HG03558 (cell line): ENCODE measurements around the gene LNX1.

Experiments
- ATAC-seq: cut with Tn5 transposase; IDR thresholded peaks from one replicate; pipeline ENCODE4 v1.9.1; 2021; ENCODE audit warnings: moderate number of reproducible peaks; ENCODE audit not compliant: unreplicated experiment; ENCODE audit errors: extremely low read depth

Gene LNX1

DNA sequence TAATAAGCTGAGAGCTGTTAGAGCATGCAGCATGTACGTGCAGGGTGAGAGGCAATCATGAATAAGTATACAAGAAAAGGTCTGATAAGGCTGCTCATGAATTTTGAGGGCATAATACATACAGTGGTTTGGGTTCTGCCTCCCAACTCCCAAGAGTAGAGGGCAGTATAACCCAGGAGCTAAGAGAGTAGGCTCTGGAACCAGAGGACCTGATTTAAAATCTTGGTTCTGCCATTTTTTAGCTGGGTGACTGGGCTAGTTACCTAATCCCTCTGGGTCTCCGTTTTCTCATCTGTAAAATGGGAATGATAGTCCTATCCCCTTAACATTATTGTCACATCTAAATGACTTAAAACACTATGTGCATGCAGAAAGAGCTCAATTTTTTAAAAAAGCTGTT, 85.3 kb downstream of the LNX1 start:
- ATAC-seq: no peak

GRCh38 chr4:53502094-53502493, 89.2 kb downstream of the LNX1 start:
- ATAC-seq: no peak

GRCh38 chr4:53501561-53501960, 89.7 kb downstream of the LNX1 start:
- no peak for ATAC-seq

GRCh38 chr4:53500546-53500945, 90.7 kb downstream of the LNX1 start:
- ATAC-seq: no peak

DNA sequence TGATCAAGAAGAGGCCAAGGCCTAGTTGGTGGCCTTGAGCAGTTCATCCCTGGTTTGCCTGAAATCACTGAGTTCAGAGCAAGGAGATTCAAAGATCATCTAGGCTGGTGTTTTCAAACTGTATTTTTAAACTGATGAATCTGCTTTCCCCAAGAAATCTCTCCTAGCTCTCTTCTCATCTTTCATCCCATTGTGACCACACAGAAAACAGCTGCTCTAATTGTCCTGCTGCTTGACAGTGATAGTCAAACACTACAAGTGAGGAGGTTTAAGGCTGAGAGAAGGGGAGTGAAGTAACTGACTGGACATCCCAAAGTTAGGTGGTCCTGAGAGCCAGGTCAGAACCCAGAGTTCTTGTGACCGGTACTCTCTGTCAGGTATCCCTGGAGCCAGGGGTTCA, 91.5 kb downstream of the LNX1 start:
- no peak for ATAC-seq

- ATAC-seq: no peak
Measured at GRCh38 chr4:53498706-53499105, 92.6 kb downstream of the LNX1 start.

GRCh38 chr4:53497487-53498244, 93.6 kb downstream of the LNX1 start:
- no peak for ATAC-seq

GRCh38 chr4:53494851-53495250, 96.4 kb downstream of the LNX1 start:
- no peak for ATAC-seq

DNA sequence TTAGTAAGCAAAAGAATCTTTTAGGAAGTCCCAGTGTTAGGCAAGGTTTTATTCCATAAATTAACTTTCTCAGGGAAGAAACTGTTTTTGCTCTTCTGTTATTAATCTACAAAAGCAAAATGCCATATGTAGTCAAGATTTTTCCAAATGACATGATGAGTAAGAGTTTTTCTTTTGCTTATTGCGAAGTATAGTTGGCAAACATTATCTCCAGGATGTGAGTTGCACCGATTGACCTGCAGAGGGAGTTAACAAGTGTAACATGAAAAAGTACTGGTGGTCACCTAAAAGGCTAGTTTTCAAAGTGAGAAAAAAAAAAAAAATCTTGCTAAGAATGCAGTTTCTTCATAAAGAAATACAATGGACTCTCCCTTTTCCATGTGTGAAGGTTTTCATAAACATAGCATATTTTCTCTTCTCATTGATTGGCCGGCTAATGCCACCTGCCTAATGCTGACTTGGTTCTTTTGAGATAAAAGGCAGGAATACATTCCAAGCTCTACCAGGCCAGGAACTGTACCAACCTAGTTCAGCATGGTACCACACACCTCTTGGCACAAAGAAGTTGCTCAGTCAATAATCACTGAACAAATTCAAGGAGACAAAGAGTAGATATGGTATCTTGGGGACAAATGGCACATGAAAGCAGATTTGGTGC, 100.2 kb downstream of the LNX1 start:
- no peak for ATAC-seq

GRCh38 chr4:53490161-53490956, 100.9 kb downstream of the LNX1 start:
- no peak for ATAC-seq

DNA sequence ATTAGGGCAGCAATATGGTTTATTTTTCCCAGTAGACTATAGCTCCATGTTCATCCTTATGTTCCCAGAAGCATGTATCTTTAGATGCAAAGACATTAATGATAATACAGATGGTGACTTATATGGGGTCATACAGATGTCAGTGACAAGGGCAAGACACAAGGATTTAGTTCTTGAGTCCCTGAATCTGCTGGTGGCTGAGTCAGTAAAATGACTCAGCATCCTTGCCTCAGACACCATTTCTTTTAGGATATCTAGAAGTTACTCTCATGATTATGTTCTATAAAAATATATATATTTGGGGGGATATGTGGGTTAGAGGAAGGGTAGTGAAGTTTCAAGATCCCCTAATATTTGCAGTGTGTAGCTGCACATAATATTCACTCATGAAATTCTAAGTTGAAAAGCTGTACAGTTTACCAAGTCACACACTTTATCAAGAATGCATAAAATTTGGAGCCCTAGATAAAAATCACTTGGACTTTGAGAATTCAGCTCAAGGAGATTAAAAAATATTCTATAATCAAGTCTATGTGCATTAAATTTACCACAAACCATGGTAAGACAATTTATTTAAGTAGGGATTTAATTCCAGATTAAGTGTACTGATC, 101.9 kb downstream of the LNX1 start:
- no peak for ATAC-seq

- ATAC-seq: no peak
Measured at GRCh38 chr4:53487766-53488165, 103.5 kb downstream of the LNX1 start.

DNA sequence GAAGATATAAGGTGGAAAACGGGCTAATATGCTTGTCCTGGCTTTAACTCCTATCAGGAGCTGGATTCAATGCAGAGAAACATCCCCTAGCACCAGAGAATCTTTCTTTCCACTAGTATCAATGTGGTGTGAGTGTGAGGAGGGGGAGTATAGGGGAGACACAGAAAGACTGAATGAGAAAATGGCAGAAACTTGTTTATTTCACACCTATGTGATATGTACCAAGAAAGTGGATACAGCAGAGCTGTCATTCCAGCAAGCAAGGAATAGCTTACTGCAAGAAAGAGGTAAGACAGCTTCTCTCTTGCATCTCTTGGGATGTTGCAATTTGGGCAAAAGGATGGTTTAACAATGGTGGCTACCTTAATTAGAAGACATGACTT, 105.6 kb downstream of the LNX1 start:
- no peak for ATAC-seq

DNA sequence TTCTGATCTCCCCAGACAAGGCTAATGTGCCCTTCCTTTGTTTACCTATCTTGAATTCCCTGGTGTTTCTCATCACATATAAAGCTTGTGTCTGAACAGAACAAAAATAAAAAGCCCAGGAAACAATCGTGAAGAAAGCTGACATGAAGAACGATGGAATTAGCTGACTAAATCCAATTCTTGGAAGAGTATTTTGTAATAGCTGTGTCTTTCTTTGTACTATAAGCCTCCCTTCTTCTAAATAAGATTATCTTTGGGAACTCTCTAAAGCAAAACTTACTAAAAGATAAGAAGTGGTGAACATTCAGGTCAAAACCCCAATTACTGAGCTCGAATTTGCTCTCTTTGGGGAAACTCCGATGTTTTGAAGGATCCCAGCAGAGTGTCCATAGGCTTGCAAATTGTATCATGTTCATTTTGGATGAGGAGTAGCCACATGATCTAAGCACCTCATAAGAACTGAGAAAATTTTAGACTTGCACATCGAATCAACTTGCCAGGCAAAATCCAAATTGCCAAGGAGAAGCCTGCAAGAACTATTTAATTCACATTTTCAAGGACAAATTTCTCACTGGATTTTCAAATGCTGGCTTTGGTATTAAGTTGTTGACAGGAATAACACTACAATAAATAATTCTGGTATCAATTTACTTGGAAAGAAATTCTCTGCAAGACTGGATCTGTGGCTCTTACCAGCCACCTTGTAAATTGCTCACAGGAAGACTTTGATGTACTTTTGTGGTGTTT, 106.2 kb downstream of the LNX1 start:
- ATAC-seq: no peak

DNA sequence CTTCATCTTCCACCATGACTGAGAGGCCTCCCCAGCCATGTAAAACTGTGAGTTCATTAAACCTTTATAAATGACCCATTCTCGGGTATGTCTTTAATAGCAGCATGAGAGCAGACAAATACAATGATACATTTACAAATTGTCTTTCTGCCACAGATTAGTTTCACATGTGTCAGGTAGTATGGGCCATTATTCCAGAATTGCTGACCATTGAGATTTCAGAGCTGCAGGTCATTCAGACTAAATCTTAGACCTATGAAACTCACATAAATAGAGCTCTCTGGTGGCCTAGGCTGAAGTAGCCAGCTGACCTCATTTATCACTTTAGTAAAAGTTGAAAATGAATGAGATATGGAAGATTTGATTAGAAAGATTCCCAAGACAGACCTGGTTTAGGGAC, 108.0 kb downstream of the LNX1 start:
- ATAC-seq: no peak

DNA sequence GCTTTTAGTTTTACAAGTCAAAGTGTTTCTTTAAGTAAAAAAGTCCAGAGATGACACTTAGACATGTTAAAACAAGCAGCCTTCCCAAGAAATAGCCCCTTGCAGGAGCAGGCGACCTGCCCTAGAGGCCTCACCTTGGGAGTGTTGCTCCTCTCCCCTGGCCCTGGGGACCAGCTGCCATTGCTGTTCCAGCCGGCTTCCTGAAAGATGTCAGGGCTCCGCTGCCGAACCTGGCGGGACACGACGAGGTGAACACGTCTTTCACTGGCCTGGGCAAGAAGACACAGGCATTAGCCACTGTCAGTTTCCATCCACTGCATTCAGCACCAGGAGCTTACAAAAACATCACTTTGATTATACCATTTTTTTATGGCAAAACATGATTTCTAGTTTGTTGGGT, 109.7 kb downstream of the LNX1 start:
- no peak for ATAC-seq

DNA sequence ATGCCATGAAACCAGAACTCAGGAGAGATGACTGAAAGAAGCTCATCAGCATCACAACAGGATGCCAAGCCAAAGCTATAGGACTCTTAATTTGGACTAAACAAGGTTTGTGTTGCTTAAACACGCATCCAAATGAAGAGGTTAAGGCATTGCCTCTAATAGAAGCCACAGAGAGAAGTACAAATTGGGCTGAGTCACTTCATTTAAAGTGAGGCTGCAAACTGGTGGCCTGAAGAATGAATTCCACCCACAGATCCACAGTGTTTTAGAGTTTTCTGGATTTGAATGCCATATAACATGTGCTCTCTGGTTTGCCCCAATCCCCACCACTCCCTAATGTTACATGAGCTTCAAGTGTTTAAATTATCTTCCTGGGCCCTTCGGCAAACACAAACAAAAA, 110.4 kb downstream of the LNX1 start:
- no peak for ATAC-seq

DNA sequence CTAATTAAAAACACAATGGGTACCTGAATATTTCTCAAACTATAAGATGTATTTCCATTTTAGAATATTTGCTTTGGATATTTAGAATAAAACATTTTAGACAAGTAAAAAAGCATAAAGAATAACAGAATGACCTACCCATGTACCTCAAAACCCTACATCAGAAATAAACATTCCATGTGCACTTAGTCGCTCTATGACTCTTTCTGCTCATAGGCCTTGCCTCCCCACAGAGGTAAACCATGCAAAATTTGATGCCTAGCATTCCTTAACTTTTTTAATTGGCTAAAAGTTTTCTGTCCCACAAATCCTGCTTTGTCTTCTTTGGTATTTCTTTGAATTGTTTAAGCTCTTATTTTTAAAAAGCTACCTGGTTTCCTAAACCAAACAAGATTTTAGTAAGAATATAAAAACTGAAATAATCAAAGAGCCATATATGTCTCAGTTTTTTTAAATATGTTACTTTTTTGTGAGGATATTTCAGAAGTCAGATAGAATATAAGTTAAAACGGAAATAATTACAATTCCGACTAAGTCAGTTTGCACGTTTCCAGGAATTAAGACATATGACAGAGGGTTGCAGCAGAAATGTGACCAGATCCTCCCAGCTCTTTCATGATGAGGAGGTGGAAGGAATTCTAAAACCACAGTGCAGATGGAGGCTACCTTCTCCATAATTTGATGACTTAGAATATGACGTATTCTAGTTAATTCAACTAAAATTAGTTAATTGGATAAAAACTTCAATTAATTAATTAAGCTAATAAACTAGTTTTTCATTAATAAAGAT, 111.4 kb downstream of the LNX1 start:
- ATAC-seq: no peak

DNA sequence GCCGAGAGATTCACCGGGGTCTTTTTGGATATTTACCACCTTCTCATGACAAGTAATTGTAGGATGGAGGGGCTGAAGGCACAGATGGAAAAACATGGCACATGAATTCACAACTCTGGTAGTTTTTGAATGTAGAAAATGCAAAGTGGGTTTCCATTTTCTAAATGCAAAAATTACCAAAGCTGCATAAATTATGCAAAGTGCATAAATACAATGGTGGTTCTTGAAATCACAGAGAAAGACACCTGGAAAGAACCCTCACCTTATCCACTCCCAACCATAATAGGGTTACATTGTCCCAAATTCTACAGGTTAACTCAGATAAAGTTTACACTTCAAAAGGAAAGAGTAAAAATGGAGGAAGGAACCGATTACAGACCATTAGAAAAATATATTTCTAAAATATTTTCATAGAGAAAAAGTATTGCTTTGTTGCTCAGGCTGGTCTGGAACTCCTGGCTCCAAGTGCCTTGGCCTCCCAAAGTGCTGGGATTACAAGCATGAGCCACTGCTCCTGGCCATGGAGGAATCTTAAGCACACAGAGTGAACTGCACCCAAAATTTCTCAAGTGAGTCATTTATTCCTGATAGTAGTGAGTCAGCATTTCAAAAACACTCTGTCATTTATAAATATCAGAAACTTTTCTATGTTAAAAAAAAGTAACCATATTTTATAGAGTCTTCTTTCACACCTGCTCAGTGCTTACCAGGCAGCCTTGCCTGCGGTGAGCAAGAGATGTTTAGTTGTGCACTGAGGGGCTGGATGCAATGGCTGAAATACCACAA, 112.4 kb downstream of the LNX1 start:
- no peak for ATAC-seq
